Occipital lobe (tissue), 2 donors: Measurements from ENCODE around the gene TBC1D2B. TPM values are rescaled to one million over a fixed set of nuclear protein-coding genes. Genes with fewer than 3 reads are reported as not detected.
"Not testable (repeated sequence)": the region's sequence is repeated elsewhere in the genome, so short reads cannot be mapped to it uniquely, and the experiment has no call there.

Experiments used
- DNase-seq: peaks from one replicate; lab custom pipeline; 2025; lab: John Stamatoyannopoulos, UW
- total RNA-seq: library from RNA; depleted of rRNA; stranded (reverse); fragments of >200 nt; gene quantifications from one replicate; pipeline ENCODE4 v1.2.3, GENCODE V29; 2014

The TBC1D2B gene
- total RNA-seq, 1 donor from 2014 or later, result 12.3 TPM

DNA sequence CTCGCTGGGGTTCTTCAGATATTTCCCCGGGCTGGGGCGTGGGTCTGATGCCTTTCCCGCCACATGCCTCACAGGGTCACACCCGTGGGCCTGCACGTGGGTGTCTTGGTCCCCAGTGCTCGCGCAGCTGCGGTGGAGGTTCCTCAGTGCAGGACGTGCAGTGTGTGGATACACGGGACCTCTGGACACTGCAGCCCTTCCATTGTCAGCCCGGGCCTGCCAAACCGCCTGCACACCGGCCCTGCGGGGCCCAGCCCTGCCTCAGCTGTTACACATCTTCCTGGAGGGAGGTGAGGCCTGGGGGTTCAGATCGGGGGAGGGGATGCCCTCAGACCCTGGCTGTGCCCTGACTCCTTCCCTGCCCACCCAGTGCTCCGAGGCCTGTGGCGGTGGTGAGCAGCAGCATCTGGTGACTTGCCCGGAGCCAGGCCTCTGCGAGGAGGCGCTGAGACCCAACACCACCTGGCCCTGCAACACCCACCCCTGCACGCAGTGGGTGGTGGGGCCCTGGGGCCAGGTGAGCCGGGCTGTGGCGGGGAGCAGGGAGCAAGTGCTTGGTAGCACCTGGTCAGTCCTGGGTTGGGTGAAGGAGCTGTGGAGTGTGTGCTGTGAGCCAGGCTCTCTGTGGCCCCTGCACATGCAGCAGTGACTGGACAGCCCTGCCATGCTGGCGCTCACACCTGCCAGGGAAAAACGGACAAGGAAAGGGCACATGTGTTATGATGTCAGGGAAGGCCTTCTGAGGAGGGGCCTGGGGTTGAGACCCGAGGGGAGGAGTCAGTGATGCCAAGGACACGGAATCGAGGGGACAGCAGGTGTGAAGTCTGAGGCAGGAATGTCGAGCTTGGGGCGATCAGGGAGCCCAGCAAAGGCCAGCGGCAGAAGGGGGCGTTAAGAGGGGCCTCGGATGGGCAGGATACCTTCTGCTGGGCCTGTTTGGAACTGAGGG, 88.9 kb downstream of the TBC1D2B start:
- DNase-seq, result no peak

DNA sequence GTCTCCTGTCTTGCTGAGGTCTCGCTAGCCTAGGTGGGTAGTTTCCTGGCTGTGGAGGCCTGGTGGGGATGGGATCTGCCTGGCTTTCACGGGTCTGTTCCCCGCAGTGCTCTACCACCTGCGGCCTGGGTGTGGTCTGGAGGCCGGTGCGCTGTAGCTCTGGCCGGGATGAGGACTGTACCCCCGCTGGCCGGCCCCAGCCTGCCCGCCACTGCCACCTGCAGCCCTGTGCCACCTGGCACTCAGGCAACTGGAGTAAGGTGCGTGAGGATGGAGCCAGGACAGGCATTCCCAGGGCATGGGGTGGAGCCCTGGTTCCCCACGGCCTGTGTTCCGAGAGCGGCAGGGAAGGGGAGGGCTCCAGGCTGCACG, 89.8 kb downstream of the TBC1D2B start:
- DNase-seq, result not testable (repeated sequence)

DNA sequence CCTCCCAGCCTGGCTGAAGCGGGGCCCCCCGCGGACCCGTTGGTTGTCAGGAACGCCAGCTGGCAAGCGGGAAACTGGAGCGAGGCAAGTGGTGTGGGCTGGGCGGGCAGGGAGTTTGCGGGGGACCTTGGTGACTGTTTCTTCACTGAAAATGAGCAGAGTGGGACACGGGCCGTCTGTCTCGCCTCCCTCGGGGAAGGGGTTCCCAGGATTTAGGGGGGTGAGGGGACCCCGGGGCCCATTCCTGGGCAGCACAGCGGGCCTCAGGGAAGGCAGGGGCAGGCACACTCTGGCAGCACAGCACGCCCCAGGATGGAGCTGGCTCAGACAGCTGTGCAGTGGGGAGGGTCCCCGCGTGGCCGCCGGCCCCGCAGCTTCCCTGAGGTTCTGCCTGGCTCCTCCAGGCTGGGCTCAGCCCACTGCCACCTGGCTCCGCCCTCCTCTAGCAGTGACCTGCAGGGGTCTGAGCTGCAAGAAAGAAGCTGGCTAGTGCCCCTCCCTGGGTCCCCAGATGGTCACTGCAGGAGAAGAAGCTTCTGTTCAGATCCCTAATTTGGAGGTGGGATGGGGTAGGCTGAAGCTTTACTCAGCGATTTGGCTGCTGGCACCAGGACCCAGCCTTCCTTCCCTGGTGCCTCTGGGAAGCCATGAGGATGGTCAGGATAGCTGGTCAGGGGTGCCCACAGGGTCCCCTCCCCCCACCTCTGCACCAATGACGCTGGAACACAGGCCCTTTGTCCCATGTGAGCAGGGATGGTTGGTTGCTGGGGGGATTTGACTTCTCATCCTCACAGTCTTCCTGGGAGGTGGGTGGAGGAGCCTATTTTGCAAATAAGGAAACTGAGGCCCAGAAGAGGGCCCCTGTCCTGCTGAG, 90.4 kb downstream of the TBC1D2B start:
- DNase-seq, result no peak

DNA sequence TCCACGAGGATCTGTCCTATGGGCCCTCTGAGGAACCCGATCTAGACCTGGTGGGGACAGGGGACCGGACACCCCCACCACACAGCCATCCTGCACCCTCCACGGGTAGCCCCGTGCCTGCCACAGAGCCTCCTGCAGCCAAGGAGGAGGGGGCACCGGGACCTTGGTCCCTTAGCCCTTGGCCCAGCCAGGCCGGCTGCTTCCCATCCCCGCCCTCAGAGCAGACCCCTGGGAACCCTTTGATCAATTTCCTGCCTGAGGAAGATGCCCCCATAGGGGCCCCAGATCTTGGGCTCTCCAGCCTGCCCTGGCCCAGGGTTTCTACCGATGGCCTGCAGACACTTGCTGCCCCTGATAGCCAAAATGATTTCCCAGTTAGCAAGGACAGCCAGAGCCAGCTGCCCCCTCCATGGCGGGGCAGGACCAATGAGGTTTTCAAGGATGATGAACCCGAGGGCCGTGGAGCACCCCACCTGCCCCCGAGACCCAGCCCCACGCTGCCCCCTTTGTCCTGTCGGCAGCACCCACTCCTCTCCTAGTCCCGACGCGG, 91.5 kb downstream of the TBC1D2B start:
- no peak for DNase-seq

DNA sequence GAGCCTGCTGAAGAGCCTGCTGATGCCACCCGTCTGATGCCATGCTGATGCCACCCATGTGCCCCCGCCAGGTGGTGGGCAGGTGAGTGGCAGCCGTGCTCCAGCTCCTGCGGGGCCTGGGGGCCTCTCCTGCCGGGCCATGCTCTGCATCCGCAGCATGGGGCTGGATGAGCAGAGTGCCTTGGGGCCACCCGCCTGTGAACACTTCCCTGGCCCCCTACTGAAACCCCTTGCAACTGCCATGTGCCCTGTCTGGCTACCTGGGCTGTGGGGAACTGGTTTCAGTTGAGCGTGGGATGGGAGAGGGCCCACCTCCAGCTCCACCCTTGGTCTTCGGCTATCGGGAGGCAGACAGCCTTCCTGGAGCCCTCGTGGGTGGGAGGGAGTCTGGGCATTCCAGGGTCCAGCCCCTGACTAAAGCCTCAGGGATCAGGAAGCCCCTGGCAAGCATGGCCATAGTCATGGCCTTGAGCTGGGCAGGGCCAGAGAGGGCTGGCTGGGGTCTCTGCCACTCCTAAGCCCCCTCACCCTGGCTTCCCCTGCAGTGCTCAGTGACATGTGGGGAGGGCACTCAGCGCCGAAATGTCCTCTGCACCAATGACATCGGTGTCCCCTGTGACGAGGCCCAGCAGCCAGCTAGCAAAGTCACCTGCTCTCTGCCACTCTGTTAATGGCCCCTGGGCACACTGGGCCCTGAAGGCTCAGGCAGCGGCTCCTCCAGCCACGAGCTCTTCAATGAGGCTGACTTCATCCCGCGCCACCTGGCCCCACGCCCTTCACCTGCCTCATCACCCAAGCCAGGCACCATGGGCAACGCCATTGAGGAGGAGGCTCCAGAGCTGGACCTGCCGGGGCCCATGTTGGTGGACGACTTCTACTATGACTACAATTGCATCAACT, 92.2 kb downstream of the TBC1D2B start:
- DNase-seq, result no peak

DNA sequence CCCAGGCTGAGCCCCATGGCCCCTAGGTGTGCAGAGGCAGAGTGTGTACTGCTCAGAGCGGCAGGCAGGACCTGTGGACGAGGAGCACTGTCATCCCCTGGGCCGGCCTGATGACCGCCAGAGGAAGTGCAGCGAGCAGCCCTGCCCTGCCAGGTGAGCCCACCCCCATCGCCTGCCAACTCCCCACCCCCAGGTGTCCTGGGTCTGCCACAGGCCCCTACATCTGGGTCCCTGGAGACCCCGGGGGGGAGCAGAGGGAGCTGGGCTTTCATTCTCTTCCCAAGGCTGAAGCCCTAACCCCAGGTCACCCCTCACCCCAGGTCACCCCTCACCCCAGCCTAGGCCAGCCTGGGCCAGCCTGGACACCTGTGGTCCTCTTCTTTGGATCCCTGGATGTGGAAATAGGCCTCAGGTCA, 93.1 kb downstream of the TBC1D2B start:
- no peak for DNase-seq

DNA sequence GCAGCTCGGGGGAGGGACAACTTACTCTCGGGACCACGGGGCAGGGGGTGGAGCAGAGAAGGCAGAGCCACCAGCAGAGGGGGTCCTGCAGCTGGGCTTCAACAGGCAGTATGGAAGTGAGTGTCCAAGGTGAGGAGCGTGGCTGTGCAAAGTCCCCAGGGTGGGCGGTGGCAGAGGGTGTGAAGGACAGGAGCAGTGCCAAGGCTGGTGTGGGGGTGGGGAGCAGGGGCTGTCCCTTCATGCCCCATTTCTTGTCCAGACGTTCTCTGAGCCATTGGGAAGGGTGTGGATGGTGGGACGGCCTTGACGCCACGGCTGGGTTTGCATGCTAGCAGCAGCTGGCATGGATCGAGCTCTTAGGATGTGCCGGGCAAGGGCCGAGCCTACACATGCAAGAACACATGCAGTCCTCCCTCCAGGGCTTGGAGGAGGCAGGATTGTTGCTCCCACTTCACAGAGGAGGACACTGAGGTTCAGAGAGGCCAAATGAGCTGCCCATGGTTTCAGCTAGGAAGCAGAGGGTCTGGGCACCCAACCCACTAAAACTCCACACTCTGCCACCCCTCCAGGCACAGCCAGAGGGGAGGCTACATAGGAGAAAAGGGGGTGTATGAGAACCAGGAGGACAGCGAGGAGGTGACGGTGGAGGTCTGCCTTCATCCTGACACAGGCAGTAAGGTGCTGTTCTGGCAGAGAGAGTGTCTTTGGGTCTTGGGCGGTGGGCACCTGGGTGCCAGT, 93.6 kb downstream of the TBC1D2B start:
- no peak for DNase-seq

DNA sequence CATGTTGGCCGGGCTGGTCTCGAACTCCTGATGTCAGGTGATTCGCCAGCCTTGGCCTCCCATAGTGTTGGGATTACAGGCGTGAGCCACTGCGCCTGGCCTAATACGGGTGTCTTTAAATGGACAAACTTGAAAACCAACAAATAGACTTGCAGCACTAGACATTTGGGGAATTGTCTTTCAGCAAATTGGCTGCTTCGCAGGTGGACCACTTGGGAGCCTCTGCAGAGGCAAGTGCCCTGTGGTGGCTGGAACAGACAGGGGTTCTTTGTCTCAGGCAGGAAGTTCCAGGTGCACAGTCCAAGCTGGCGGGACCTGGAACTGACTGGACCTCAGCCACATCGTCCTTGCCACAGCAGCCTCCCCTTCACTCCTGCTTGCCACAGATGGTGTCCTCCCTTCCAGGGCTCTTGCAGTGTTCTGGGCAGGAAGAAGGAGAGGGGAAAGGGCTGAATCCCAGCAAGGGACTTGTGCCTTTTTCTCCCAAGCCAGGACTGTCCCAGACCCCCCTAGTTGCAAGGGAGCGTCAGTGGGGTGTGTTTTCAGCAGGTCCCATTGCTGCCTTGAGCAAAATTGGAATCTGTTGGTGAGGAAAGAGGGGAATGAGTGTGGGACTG, 94.3 kb downstream of the TBC1D2B start:
- DNase-seq, result no peak

DNA sequence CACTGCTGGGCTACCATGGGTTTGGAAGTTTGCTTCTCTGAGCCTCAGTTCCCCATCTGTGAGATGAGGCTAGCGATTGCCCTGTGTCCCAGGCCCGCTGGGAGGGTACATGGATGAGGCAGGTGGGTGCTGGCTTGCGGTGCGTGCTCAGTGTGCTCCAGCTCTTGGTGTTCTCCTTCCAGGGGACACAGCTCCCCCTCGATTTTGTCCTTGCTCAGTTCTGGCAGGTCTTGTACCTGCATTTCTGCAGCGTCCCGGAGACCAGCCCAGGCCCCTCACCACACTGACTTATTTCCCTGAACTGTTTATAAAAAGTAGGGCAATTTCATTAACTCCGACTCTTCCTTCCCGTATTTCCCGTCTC, 95.4 kb downstream of the TBC1D2B start:
- DNase-seq, result no peak

DNA sequence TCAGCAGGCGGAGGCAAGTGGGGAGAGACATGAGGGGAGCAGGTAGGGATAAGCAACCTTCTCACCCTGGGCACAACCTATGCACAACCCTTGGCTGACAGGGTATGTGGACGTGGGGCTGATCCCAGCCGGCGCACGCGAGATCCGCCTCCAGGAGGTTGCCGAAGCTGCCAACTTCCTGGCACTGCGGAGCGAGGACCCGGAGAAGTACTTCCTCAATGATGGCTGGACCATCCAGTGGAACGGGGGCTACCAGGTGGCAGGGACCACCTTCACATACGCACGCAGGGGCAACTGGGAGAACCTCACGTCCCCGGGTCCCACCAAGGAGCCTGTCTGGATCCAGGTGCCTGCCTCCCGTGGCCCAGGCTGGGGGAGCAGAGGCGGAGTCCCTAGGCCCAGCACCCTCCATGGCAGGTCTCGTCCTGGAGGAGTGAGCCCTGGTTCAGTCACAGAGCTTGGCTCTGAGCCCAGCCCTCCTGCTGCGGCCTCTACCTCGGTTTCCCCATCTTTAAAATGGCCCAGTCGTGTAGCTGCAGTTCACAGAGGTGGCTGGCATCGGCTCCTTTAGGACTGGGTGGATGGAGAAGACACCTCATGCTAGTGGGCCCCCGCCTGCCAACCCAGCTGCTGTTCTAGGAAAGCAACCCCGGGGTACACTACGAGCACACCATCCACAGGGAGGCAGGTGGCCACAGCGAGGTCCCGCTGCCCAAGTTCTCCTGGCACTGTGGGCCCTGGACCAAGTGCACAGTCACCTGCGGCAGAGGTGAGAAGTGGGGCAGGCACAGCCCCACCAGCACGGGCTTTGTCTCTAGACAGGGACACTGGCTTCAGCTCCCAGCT, 96.0 kb downstream of the TBC1D2B start:
- no peak for DNase-seq

DNA sequence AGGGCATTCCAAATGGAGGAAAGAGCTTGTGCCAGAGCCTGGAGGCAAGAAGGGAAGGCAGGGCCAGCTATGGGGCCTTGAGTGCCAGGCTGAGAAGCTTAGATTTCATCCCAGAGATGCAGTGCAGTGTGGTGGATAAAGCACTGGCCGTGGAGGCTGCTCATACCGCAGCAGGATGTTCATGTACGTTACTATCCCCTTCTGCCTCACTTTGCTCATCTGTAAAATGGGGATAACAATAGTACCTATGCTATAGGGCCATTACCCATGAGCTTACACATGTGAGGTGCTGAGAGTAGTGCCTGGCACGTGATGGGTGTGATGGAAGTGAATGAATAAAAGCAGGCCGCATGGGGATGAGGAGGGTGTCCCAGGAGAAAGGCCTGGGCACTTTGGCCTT, 96.8 kb downstream of the TBC1D2B start:
- not testable (repeated sequence) for DNase-seq

DNA sequence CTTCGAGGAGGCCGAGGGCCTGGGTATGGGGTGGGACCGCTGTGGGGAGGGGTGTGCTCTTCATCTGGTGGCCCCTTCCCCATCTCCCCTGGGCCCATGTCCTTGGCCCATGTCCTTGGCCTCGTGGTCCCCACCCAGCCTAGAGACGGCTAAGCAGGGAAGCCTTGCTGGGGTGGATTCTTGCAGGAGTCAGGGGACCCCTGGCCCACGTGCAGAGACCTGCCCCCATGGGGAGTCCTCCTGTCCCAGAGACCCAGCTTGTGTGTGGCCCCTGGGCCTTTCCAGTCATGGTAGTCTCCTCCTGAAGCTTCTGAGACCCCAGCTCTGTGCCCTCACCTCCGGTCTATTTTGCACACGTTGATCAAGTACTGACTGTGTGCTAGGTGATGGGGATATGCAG, 97.4 kb downstream of the TBC1D2B start:
- no peak for DNase-seq

DNA sequence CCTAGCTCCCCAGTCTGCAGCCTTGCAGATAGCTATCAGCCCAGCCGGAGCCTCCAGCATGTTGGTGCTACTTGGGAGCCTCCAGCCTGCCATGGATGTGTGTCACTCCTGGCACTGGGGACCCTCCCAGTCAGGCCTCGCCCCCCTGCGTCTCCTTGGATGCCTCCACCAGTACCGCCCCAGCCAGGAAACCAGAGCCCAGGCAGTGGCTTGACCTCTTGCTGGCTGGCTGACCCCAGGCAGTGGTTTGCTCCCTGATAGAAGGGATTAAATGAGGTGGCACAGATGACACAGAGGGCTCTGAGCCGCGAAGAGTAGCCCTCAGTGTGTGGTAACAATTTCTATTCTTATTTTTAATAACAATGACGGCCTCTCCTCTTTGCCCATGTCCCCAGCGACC, 98.4 kb downstream of the TBC1D2B start:
- DNase-seq, result not testable (repeated sequence)

DNA sequence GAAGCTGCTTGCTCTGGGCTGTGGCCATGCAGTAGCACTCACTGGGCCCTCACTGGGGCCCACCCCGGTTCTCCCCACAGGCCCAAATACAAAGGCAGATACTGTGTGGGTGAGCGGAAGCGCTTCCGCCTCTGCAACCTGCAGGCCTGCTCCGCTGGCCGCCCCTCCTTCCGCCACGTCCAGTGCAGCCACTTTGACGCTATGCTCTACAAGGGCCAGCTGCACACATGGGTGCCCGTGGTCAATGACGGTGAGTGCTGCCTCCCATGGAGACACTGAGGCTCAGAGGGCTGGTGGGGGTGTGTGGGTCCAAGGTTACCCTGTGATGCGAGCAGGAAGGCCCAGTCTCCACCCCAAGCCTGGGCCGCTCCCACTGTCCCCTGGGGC, 98.8 kb downstream of the TBC1D2B start:
- not testable (repeated sequence) for DNase-seq

DNA sequence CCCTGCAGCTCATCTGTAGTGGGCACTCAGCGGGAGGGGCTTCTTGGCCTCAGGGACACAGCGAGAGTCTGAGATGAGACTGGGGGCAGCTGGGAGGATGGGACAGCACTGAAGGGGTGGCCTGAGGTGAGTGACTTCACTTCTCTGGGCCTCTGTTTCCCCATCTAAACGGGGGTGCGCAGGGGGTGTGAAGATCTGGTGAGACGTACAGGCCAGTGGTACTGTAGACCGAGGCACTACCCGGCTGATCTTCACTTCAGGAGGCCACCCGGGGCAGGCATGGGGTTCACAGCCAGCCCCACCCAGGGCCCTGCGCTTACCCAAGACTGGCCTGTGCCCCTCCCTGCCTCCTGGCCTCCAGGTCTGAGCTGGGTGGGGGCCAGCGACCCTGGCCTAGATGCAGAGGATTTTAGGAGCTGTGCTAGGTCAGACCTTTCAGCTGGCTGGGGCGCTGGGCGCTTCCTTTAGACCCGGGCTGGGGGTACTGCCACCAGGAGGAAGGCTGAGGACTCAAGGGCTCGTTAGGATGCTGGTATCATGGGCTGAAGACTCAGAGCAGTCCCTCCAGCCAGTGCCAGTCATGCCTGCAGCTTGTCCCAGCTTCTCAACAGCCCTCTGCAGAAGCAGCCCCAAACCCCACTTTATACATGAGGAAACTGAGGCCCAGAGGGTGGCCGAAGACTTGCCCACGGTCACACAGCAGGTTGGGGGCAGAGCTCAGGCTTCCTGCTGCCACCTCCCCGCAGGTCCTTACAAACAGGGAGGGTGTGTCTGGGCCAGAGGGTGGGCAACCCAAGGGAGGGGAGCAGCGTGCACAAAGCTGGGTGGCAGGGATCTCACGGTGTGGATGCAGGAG, 99.4 kb downstream of the TBC1D2B start:
- not testable (repeated sequence) for DNase-seq

DNA sequence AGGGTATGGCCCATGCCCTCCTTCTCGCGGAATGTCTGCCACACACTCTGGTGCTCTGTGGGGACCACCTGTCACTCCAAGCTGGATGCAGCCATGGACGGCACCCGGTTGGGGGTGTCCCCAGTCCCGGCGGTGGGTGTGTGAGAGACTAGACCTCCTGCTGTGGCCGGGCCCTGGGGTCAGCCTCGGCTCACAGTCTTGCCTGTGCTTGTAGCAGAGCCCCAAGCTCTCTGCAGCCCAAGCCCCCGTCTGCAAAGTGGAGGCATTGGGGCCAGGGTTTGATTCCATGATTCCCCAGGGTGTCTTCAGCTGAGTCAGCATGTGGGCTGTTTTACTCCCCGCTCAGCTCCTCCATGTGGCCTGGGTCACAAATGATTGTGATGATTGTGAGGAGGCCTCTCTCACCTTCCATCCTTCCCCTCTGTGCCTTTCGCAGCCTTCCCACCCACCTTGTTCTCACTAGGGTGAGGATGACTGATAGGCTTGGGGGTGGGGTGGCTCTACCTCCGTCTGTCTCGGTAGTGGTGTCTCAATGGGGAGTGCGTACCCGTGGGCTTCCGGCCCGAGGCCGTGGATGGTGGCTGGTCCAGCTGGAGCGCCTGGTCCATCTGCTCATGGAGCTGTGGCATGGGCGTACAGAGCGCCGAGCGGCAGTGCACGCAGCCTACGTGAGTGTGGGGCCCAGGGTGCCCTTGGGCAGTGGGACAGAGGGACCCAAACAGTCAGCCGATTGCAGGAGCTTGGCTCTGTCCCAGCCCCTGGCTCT, 100.6 kb downstream of the TBC1D2B start:
- DNase-seq, result not testable (repeated sequence)

DNA sequence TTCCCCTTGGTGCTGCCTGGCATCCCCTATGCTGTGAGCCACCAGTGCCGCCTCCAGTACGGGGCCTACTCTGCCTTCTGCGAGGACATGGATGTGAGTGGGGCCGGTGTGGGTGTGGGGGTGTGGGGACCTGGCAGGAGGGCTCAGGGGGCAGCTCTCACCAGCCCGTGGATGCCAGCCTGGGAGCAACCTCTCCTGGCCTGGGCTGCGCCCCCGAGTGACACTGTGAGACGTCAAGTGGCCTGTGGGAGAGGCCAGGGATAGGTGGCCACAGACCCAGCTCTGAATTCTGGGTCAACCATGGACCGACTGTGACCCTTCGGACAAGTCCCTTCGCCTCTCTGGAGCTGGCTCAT, 101.4 kb downstream of the TBC1D2B start:
- DNase-seq, result not testable (repeated sequence)
